DOHH2 (cell line): ENCODE results near the gene GTF3C2.
A peak's percentile ranks its signal among the peaks of the same experiment; 100 is the strongest.

Experiments
- H3F3A ChIP-seq: fragments of 200-600 bp; sonication (generic), shearing (Covaris generic); 2 replicates; pipeline ENCODE4 v1.6.0; 2016; ENCODE audit warnings: antibody characterized with exemption, mild to moderate bottlenecking; ENCODE audit not compliant: control insufficient read depth, insufficient read depth
- H3K27ac ChIP-seq: fragments of 200-600 bp; sonication (generic); 2 replicates; pipeline ENCODE4 v1.5.1; 2014; ENCODE audit warnings: low read depth, mild to moderate bottlenecking, low read length, moderate library complexity
- H3K27me3 ChIP-seq: fragments of 200-600 bp; sonication (generic); 2 replicates; pipeline ENCODE4 v1.6.1; 2014; ENCODE audit warnings: mild to moderate bottlenecking, low read length, mixed read lengths; ENCODE audit not compliant: control insufficient read depth
- H3K36me3 ChIP-seq: fragments of 200-600 bp; sonication (generic); 2 replicates; pipeline ENCODE4 v1.6.1; 2014; ENCODE audit warnings: mild to moderate bottlenecking, low read length, moderate library complexity, mixed read lengths; ENCODE audit not compliant: control insufficient read depth
- H3K4me1 ChIP-seq: fragments of 200-600 bp; sonication (generic); 2 replicates; pipeline ENCODE4 v1.6.1; 2014; ENCODE audit warnings: mild to moderate bottlenecking, low read length, mixed read lengths; ENCODE audit not compliant: control insufficient read depth
- H3K4me2 ChIP-seq: fragments of 200-600 bp; sonication (generic); 2 replicates; pipeline ENCODE4 v1.6.0; 2014; ENCODE audit warnings: mild to moderate bottlenecking, low read length, moderate library complexity
- H3K4me3 ChIP-seq: fragments of 200-600 bp; sonication (generic); 2 replicates; pipeline ENCODE4 v1.5.1; 2014; ENCODE audit warnings: mild to moderate bottlenecking, low read length, mixed read lengths
- H3K79me2 ChIP-seq: fragments of 200-600 bp; sonication (generic); 2 replicates; pipeline ENCODE4 v1.6.1; 2014; ENCODE audit warnings: mild to moderate bottlenecking, low read length, mixed read lengths; ENCODE audit not compliant: control insufficient read depth
- H3K9me2 ChIP-seq: fragments of 200-600 bp; sonication (generic); replicated peaks from 2 replicates; pipeline ENCODE4 v1.6.1; 2014; ENCODE audit warnings: mild to moderate bottlenecking, low read length, mixed read lengths; ENCODE audit not compliant: control insufficient read depth
- H3K9me3 ChIP-seq: fragments of 200-600 bp; sonication (generic); 2 replicates; pipeline ENCODE4 v1.6.1; 2014; ENCODE audit warnings: antibody characterized with exemption, low read length, mixed read lengths; ENCODE audit not compliant: control insufficient read depth, insufficient read depth
- H4K20me1 ChIP-seq: fragments of 200-600 bp; sonication (generic); 2 replicates; pipeline ENCODE4 v1.6.0; 2014; ENCODE audit warnings: low read depth, mild to moderate bottlenecking, antibody characterized with exemption, low read length, moderate library complexity; ENCODE audit not compliant: control insufficient read depth, insufficient read depth
- CTCF ChIP-seq: fragments of 200-600 bp; sonication (generic); IDR thresholded peaks from one replicate; pipeline ENCODE4 v1.5.1; 2014; ENCODE audit warnings: antibody characterized with exemption, mild to moderate bottlenecking, low read depth, low read length; ENCODE audit not compliant: poor library complexity, severe bottlenecking
- EZH2phosphoT487 ChIP-seq: fragments of 200-600 bp; sonication (generic); IDR thresholded peaks from 2 replicates; pipeline ENCODE4 v1.6.1; 2017; ENCODE audit warnings: borderline replicate concordance, mild to moderate bottlenecking, antibody characterized with exemption, low read length, moderate library complexity, mixed read lengths

Gene GTF3C2

GRCh38 chr2:27393225-27393624 lies 36.7 kb upstream of the GTF3C2 start:
- Histone ChIP-seq H3K36me3 (peaks cover 45% of the 10 kb centered on the region), H3K4me1 (no peaks in the 10 kb centered on the region), H3K4me2 (no peak overlapping the region), H3K79me2 (peaks cover 100% of the 10 kb centered on the region), H3K27ac (no peak overlapping the region), H3F3A (no peaks in the 10 kb centered on the region; the same call in 1 of the 2 replicates), H3K4me3 (no peak overlapping the region), H4K20me1 (peaks cover 19% of the 10 kb centered on the region), H3K9me2 (no peaks in the 10 kb centered on the region), H3K27me3 (no peaks in the 10 kb centered on the region), H3K9me3 (no peaks in the 10 kb centered on the region)
- TF ChIP-seq EZH2phosphoT487 (no peak), CTCF (no peak)

DNA sequence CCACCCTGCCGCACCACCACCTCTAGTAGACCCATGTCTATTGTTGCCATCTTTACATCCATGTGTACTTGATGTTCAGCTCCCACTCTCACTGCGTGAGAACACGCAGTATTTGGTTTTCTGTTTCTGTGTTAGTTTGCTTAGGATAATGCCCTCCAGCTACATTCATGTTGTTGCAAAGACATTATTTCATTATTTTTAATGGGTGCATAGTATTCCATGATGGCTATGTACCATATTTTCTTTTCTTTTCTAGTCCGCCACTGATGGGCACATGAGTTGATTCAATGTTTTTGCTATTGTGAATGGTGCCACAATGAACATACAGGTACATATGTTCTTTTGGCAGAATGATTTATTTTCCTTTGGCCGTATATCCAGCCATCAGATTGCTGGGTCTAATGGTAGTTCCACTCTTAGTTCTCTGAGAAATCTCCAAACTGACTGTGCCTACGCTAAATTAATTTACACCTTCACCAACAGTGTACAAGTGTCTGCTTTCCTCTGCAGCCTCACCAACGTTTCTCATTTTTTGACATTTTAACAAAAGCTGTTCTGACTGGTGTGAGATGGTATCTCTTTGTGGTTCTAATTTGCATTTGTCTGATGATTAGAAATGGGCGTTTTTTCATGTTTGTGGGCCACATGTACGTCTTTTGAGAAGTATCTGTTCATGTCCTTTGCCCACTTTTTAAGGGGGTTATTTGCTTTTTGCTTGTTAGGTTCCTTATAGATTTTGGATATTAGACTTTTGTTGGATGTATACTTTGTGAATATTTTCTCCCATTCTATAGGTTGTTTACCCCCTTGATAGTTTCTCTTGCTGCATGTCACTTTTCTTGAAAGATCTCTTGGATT lies 34.5 kb upstream of the GTF3C2 start:
- no peak overlapping the region for H3K27ac ChIP-seq
- H3K36me3 ChIP-seq: peaks cover 50% of the 10 kb centered on the region
- peaks cover 12% of the 10 kb centered on the region; the same call in 1 of the 2 replicates for H4K20me1 ChIP-seq
- H3K27me3 ChIP-seq: no peaks in the 10 kb centered on the region
- no peaks in the 10 kb centered on the region; the same call in 1 of the 2 replicates for H3F3A ChIP-seq
- H3K9me2 ChIP-seq: no peaks in the 10 kb centered on the region
- H3K9me3 ChIP-seq: no peaks in the 10 kb centered on the region
- H3K4me1 ChIP-seq: no peaks in the 10 kb centered on the region
- H3K4me2 ChIP-seq: no peak overlapping the region
- H3K4me3 ChIP-seq: no peak overlapping the region
- TF ChIP-seq CTCF (no peak), EZH2phosphoT487 (no peak)
- peaks cover 90% of the 10 kb centered on the region for H3K79me2 ChIP-seq

DNA sequence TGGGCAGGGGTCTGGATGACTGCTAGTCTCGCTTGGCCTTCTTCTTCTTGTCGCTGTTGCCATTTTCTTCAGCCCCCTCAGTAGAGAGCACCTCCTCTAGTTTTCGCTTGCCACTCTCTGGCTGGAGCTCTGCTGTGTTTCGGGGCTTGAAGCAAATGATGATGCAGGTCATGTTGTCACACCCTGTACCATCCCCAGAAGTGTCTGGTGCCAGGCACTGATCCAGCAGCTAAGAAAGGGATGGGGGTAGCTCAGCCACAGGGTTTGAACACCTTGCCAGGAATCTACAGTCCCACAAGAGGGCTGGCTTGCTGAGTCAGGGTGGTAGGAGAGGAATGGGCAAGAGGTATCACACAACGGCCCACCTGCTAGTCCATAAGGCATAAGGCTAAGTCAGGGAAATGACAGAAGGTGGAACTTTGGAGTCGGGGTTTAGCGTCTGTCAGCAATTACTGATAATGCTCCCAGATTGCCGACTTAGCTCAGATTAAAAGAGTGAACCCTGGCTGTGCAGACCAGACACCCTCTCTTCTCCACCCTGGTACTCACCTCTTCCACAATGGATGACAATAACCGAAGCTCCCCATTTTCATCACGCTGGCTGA lies 25.1 kb upstream of the GTF3C2 start:
- Histone ChIP-seq H3K79me2 (peaks cover 9% of the 10 kb centered on the region), H3K4me1 (peaks cover 23% of the 10 kb centered on the region), H4K20me1 (no peaks in the 10 kb centered on the region), H3K9me2 (no peaks in the 10 kb centered on the region), H3K36me3 (peaks cover 85% of the 10 kb centered on the region), H3F3A (peaks cover 28% of the 10 kb centered on the region), H3K4me2 (no peak overlapping the region), H3K4me3 (no peak overlapping the region), H3K27ac (peak overlapping the region; percentile 66), H3K27me3 (no peaks in the 10 kb centered on the region), H3K9me3 (no peaks in the 10 kb centered on the region)
- no peak for TF ChIP-seq CTCF
